ENCODE results near the gene CCDC190.

GRCh38 chr1:162849711-162850110, 11.3 kb downstream of the CCDC190 start:
- TF ChIP-seq CTCF (IDR thresholded peaks at IDR 0.05) (no peak), POLR2A (IDR thresholded peaks at IDR 0.05) (no peak)
